Progenitor cell of endocrine pancreas (in vitro differentiated cells): ENCODE measurements around the gene CRY1. TPM values are rescaled to one million over a fixed set of nuclear protein-coding genes. Genes with fewer than 3 reads are reported as not detected.

Experiments used
- DNase-seq: peaks from one replicate; pipeline ENCODE4 v3.0.0; 2021; ENCODE audit warnings: low spot score; ENCODE audit not compliant: unreplicated experiment
- H3K27ac Mint-ChIP-seq: 2 replicates; pipeline ENCODE4 v1.8.0; 2021; ENCODE audit warnings: mild to moderate bottlenecking, moderate library complexity, mixed read lengths
- H3K27me3 Mint-ChIP-seq: 2 replicates; pipeline ENCODE4 v1.8.0; 2021; ENCODE audit warnings: mixed read lengths
- H3K36me3 Mint-ChIP-seq: 2 replicates; pipeline ENCODE4 v1.8.0; 2022; ENCODE audit warnings: mixed read lengths; ENCODE audit not compliant: insufficient read depth
- H3K4me1 Mint-ChIP-seq: 2 replicates; pipeline ENCODE4 v1.8.0; 2021; ENCODE audit warnings: low read depth, mixed read lengths
- H3K4me3 Mint-ChIP-seq: 2 replicates; pipeline ENCODE4 v1.8.0; 2021; ENCODE audit warnings: low read depth, mild to moderate bottlenecking, moderate library complexity, mixed read lengths
- H3K9me3 Mint-ChIP-seq: 2 replicates; pipeline ENCODE4 v1.8.0; 2021; ENCODE audit warnings: low read depth, mixed read lengths
- total RNA-seq: library from RNA; stranded (reverse); gene quantifications from 2 replicates; pipeline ENCODE4 v1.2.1, GENCODE V29; 2021
- TF ChIP-seq, protein P1 (sequence below): fragments of 200-600 bp; sonication (generic); IDR thresholded peaks from one replicate; pipeline ENCODE4 v1.5.0; 2021; ENCODE audit warnings: antibody characterized with exemption, mild to moderate bottlenecking; ENCODE audit not compliant: unreplicated experiment

CRY1 gene
- total RNA-seq, 1 donor from 2014 or later, result 26.9 TPM

DNA sequence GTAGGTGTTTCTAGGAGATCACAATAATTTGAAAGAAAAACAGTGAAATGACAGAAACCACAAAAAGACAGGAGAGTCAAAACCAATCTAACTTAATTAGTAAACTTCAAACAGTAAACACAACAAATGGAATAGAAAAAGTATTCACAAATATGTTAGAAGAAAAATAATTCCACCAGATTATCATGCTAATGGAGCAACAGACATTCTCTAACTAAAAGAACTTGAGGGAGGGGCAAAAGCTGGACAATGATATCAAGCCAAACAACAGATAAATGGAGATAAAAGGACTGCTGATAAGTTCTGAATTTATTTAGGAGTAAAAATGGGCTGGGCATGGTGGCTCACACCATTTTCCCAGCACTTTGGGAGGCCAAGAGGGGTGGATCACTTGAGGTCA lies 28.7 kb downstream of the CRY1 start:
- Mint-ChIP-seq H3K27me3 (no peaks in the 10 kb centered on the region), H3K36me3 (peaks cover 9% of the 10 kb centered on the region)

DNA sequence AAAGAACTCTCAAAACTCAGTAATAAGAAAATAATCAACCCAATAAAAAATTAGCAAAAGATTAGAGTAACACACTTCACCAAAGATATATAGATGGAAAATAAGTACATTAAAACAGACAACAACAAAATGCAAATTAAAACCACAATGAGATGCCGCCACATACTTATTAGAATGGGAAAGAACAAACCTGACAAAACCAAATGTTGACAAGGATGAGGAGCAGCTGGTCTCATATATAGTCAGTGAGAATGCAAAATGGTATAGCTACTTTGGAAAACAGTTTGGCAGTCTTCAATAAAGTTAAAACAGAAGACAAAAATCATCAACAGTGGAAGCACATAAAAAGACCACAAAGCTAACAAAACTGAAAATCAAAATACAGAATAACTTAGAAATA lies 29.1 kb downstream of the CRY1 start:
- H3K9me3 Mint-ChIP-seq, result peaks cover 13% of the 10 kb centered on the region
- H3K27me3 Mint-ChIP-seq, result no peaks in the 10 kb centered on the region
- H3K4me3 Mint-ChIP-seq, result no peak overlapping the region
- no peak for DNase-seq
- TF ChIP-seq, protein P1, sequence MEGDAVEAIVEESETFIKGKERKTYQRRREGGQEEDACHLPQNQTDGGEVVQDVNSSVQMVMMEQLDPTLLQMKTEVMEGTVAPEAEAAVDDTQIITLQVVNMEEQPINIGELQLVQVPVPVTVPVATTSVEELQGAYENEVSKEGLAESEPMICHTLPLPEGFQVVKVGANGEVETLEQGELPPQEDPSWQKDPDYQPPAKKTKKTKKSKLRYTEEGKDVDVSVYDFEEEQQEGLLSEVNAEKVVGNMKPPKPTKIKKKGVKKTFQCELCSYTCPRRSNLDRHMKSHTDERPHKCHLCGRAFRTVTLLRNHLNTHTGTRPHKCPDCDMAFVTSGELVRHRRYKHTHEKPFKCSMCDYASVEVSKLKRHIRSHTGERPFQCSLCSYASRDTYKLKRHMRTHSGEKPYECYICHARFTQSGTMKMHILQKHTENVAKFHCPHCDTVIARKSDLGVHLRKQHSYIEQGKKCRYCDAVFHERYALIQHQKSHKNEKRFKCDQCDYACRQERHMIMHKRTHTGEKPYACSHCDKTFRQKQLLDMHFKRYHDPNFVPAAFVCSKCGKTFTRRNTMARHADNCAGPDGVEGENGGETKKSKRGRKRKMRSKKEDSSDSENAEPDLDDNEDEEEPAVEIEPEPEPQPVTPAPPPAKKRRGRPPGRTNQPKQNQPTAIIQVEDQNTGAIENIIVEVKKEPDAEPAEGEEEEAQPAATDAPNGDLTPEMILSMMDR, result no peak
- no peaks in the 10 kb centered on the region for H3K4me1 Mint-ChIP-seq
- H3K27ac Mint-ChIP-seq, result no peak overlapping the region
- H3K36me3 Mint-ChIP-seq, result peaks cover 9% of the 10 kb centered on the region

More for the DNA sequence above, 28.7 kb downstream of the CRY1 start:
- no peak for DNase-seq
- H3K4me1 Mint-ChIP-seq, result no peaks in the 10 kb centered on the region
- H3K27ac Mint-ChIP-seq, result peak overlapping the region; percentile 19
- TF ChIP-seq, protein P1, result no peak
- no peak overlapping the region for H3K4me3 Mint-ChIP-seq
- H3K9me3 Mint-ChIP-seq, result peaks cover 13% of the 10 kb centered on the region

DNA sequence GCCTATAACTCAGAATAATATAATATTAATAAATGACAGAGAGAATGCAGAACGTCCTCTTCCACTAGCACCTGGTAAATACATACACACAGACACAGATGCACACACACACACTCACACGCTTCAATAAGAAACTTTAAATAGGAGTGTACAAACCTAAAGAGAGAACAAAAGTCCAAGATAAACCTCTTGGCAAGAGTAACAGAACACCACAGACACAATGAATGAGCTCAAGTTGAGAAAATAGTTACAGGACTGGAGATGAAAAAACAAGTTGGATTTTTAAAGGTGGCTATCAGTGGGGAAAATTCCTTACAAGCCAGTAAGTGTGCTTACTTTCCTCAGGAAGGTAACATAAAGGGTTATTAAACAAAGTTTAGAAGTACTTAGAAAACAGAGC lies 35.2 kb downstream of the CRY1 start:
- Mint-ChIP-seq H3K27ac (no peak overlapping the region), H3K36me3 (peaks cover 4% of the 10 kb centered on the region), H3K4me1 (peaks cover 7% of the 10 kb centered on the region), H3K4me3 (no peak overlapping the region), H3K9me3 (peaks cover 6% of the 10 kb centered on the region), H3K27me3 (no peaks in the 10 kb centered on the region)
- TF ChIP-seq, protein P1, result no peak
- no peak for DNase-seq

DNA sequence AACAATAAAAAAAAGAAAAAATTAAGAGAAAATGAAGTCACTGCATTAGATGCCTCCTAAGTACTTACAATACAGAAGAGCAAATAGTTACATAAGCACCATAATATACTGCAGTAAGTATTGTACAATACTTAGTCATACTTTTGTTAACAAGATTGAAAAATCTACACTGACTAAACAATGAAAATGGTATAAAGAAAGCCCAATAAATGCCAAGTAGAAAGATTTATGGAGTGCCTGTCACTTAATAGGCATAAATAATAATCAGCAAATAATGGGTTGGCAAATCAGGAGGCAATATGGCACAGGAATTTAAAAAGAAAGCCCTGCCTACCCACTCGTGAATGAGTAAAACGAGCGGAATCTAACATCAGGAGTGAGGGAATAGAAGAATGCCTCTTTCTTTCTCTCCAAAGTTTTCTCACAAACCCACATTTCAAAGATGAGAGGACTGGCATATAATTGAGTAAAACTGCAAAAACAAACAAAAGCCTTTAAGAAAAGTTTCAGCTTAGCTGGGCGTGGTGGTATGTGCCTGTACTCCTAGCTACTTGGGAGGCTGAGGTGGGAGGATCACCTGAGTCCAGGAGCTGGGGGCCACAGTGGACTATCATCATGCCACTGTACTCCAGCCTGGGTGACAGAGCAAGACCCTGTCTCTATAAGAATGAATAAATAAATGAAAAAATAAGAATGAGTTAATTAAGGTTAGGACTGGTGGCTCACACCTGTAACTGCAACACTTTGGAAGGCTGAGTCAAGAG lies 36.1 kb downstream of the CRY1 start:
- no peak overlapping the region for H3K4me3 Mint-ChIP-seq
- peaks cover 7% of the 10 kb centered on the region for H3K4me1 Mint-ChIP-seq
- TF ChIP-seq, protein P1, result no peak
- H3K9me3 Mint-ChIP-seq, result peaks cover 9% of the 10 kb centered on the region
- H3K36me3 Mint-ChIP-seq, result peaks cover 6% of the 10 kb centered on the region
- H3K27me3 Mint-ChIP-seq, result no peaks in the 10 kb centered on the region
- H3K27ac Mint-ChIP-seq, result peak overlapping the region; percentile 59
- no peak for DNase-seq

DNA sequence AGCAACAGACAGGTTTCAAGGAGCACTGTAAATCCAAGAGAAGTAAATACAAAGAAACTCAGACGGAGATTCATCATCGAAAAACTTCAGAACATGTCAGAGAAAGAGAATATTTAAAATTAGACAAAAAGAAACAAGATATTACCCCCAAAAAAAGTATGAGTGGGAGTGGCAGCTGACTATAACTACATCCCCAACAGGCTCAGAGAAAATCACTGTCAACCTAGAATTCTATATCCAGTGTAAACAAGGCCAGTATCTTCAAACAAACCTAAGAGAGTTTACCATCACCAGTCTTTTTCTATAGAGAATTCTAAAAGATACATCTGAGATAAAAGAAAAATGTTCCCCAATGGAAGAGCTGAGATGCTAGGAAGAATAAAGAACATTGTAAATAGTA lies 39.6 kb downstream of the CRY1 start:
- Mint-ChIP-seq H3K27ac (no peak overlapping the region), H3K27me3 (no peaks in the 10 kb centered on the region), H3K4me1 (peaks cover 7% of the 10 kb centered on the region), H3K9me3 (peaks cover 19% of the 10 kb centered on the region), H3K4me3 (no peak overlapping the region), H3K36me3 (peaks cover 14% of the 10 kb centered on the region)
- TF ChIP-seq, protein P1, result no peak
- no peak for DNase-seq
